ENCODE results near the gene RNLS. TPM values are rescaled to one million over a fixed set of nuclear protein-coding genes. Genes with fewer than 3 reads are reported as not detected.

The RNLS gene
- total and polyA plus RNA-seq, 2 of the 8 experiments (the other 6 are each of a cell fraction or from before 2014, with no cell fraction given) = 7.5 to 12.7 TPM

DNA sequence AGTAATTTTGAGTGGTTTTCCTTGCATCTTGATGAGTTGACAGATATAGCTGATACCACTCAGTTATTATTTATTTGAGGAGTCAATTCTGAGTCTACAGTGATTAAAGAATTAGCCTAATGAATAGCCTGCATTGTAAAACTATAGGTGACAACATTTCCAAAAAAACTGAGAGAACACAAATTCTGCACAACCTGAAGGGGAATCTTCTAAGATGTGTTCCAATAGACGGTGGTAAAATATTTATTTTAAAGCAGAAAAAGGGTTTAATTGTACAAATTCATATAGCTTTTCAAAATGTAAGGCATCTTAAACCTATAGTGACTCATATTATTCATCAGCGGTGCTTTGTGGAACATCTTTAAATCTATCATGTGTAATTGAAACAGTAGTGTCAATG lies 200.4 kb downstream of the RNLS start:
- Histone ChIP-seq H3K27me3 (replicated peaks in 1 of 4; ENCODE audit: control insufficient read depth in 3 of 4, extremely low read depth in 1 of 4, insufficient read depth in 3 of 4, low read length in 3 of 4) (no peaks in the 10 kb centered on the region), H3K14ac (ENCODE audit: insufficient read length) (no peak overlapping the region), H3K4me3 (ENCODE audit: extremely low read depth in 1 of 4, insufficient read depth in 2 of 4, low read depth in 3 of 4, low read length in 4 of 4) (no peak overlapping the region), H3K18ac (ENCODE audit: extremely low read depth, low read length) (no peak overlapping the region), H3K23me2 (ENCODE audit: low read depth, low read length) (no peaks in the 10 kb centered on the region), H4K20me1 (replicated peaks in 1 of 2; ENCODE audit: control insufficient read depth in 1 of 2, insufficient read depth in 2 of 2, low read length in 2 of 2) (no peaks in the 10 kb centered on the region), H3K4me2 (ENCODE audit: insufficient read depth in 1 of 2, low read depth in 2 of 2, low read length in 2 of 2) (no peak overlapping the region), H4K91ac (replicated peaks; ENCODE audit: insufficient read length, low read length) (no peak overlapping the region), H2BK120ac (replicated peaks; ENCODE audit: low read depth, low read length) (no peak overlapping the region), H4K8ac (ENCODE audit: extremely low read depth, insufficient read depth, low read length) (no peak overlapping the region), H3K9me3 (ENCODE audit: insufficient read depth in 2 of 2, low read depth in 1 of 2, low read length in 1 of 2) (no peaks in the 10 kb centered on the region), H2BK20ac (ENCODE audit: low read length) (no peak overlapping the region), H2BK15ac (ENCODE audit: low read length) (no peak overlapping the region), H3K79me1 (ENCODE audit: low read depth, low read length) (no peaks in the 10 kb centered on the region), H3K79me2 (ENCODE audit: control insufficient read depth in 1 of 2, insufficient read depth in 2 of 2, low read length in 2 of 2) (no peaks in the 10 kb centered on the region), H2AFZ (ENCODE audit: low read length) (no peak overlapping the region), H2BK12ac (ENCODE audit: low read depth, low read length) (no peak overlapping the region), H3K4me1 (replicated peaks in 1 of 4; ENCODE audit: control insufficient read depth in 3 of 4, insufficient read depth in 4 of 4, low read length in 3 of 4) (peaks cover 0 to 2% (median 0%) of the 10 kb centered on the region in 4 experiments; a peak in 1 of 7 replicates), H3K4ac (replicated peaks; ENCODE audit: insufficient read length, low read depth, low read length) (no peak overlapping the region), H3K36me3 (ENCODE audit: control insufficient read depth in 2 of 4, insufficient read depth in 4 of 4, low read length in 3 of 4) (no peaks in the 10 kb centered on the region; a peak in 1 of 8 replicates), H3K27ac (ENCODE audit: low read depth, low read length) (no peak overlapping the region), H3K9ac (replicated peaks in 1 of 4; ENCODE audit: extremely low read depth in 1 of 4, low read depth in 3 of 4, low read length in 3 of 4) (no peak overlapping the region), H2BK5ac (ENCODE audit: low read depth, low read length) (no peak overlapping the region), H4K5ac (ENCODE audit: insufficient read length, low read depth, low read length) (no peak overlapping the region), H2AK5ac (ENCODE audit: low read depth, low read length) (no peak overlapping the region), H3K56ac (replicated peaks; ENCODE audit: insufficient read length, low read depth, low read length) (no peak overlapping the region), H3K23ac (ENCODE audit: insufficient read length) (no peak overlapping the region)
- CTCF ChIA-PET (ENCODE audit: partially characterized antibody) = no interaction called here
- POLR2A ChIA-PET (ENCODE audit: partially characterized antibody) = no interaction called here
- FAIRE-seq (no peak), DNase-seq (ENCODE audit: low read depth in 1 of 2, low spot score in 2 of 2) (no peak)
- 91% methylated on average over 2 of the region's 2 CpGs; no CpG with 5 or more reads in 1 of the 2 experiments for WGBS, 2 experiments (ENCODE audit: extremely low coverage in 1 of 2, insufficient coverage in 1 of 2, insufficient read length in 1 of 2, insufficient replicate concordance in 2 of 2, low coverage in 1 of 2, low lambda C conversion rate in 2 of 2, missing lambda C conversion rate in 1 of 2)
- TF ChIP-seq JUND (IDR thresholded peaks at IDR 0.05; ENCODE audit: low read length) (no peak), RFX5 (IDR thresholded peaks at IDR 0.05; ENCODE audit: borderline replicate concordance, low read depth, low read length) (no peak), RAD21 (IDR thresholded peaks at IDR 0.05 in 1 of 2, conservative IDR thresholded peaks at IDR 0.05 in 1 of 2; ENCODE audit: low read depth in 2 of 2, low read length in 2 of 2) (no peak), CTBP2 (IDR thresholded peaks at IDR 0.05; ENCODE audit: borderline replicate concordance, insufficient read depth, insufficient read length, low read length) (no peak), KDM4A (IDR thresholded peaks at IDR 0.05; ENCODE audit: low read depth, low read length, severe bottlenecking) (no peak), SIN3A (conservative IDR thresholded peaks at IDR 0.05 in 1 of 2, IDR thresholded peaks at IDR 0.05 in 1 of 2; ENCODE audit: low read depth in 1 of 2, low read length in 2 of 2) (no peak), EP300 (IDR thresholded peaks at IDR 0.05; ENCODE audit: borderline replicate concordance in 1 of 2, low read depth in 2 of 2, low read length in 2 of 2) (no peak), SIX5 (IDR thresholded peaks at IDR 0.05; ENCODE audit: low read depth, low read length) (no peak), TAF1 (IDR thresholded peaks at IDR 0.05; ENCODE audit: low read depth, low read length) (no peak), ATF2 (IDR thresholded peaks at IDR 0.05; ENCODE audit: low read length) (no peak), HDAC2 (IDR thresholded peaks at IDR 0.05; ENCODE audit: borderline replicate concordance in 1 of 2, low read depth in 2 of 2, low read length in 2 of 2) (no peak)
